GM12878 (cell line): Measurements from ENCODE around the gene CCL22. TPM values are rescaled to one million over a fixed set of nuclear protein-coding genes. Genes with fewer than 3 reads are reported as not detected.
A peak's percentile ranks its signal among the peaks of the same experiment; 100 is the strongest.

Experiments
- BHLHE40 ChIP-seq, 2 experiments: fragments of 450-650 bp in 1 of 2; IDR thresholded peaks; 2 replicates each; pipeline ENCODE4 v1.6.1; 2011 to 2017; ENCODE audit warnings: low read depth in 2 of 2, borderline replicate concordance in 1 of 2, improper control_type of control experiment in 1 of 2, low read length in 1 of 2, mild to moderate bottlenecking in 1 of 2
- E2F4 ChIP-seq: IDR thresholded peaks from 2 replicates; pipeline ENCODE4 v1.6.1; 2012; ENCODE audit warnings: low read depth, low read length, improper control_type of control experiment
- EED ChIP-seq: sonication (generic); IDR thresholded peaks from 2 replicates; pipeline ENCODE4 v1.6.1; 2016; ENCODE audit warnings: antibody characterized with exemption, low read depth
- ESRRA ChIP-seq: IDR thresholded peaks from 2 replicates; pipeline ENCODE4 v1.6.1; 2012; ENCODE audit warnings: mild to moderate bottlenecking, low read length, improper control_type of control experiment
- HCFC1 ChIP-seq: fragments of 150-350 bp; IDR thresholded peaks from 2 replicates; pipeline ENCODE4 v1.6.1; 2014; ENCODE audit warnings: low read length
- NKRF ChIP-seq: fragments of 450-650 bp; conservative IDR thresholded peaks from 2 replicates; pipeline ENCODE4 v1.6.1; 2017; ENCODE audit warnings: mild to moderate bottlenecking, moderate library complexity
- NR2C1 ChIP-seq: fragments of 450-650 bp; IDR thresholded peaks from 2 replicates; pipeline ENCODE4 v1.6.1; 2017; ENCODE audit warnings: antibody characterized with exemption, mild to moderate bottlenecking, moderate library complexity
- PAX8 ChIP-seq: fragments of 450-650 bp; IDR thresholded peaks from 2 replicates; pipeline ENCODE4 v1.6.1; 2017; ENCODE audit warnings: mild to moderate bottlenecking, moderate library complexity
- PBX3 ChIP-seq: IDR thresholded peaks from 2 replicates; pipeline ENCODE4 v1.6.1; 2011; ENCODE audit warnings: mild to moderate bottlenecking, low read depth, low read length, moderate library complexity; ENCODE audit not compliant: insufficient replicate concordance
- POLR2AphosphoS2 ChIP-seq: IDR thresholded peaks from 2 replicates; pipeline ENCODE4 v1.6.1; 2011; ENCODE audit warnings: low read depth, mild to moderate bottlenecking, low read length, improper control_type of control experiment, moderate library complexity
- SKIL ChIP-seq: fragments of 450-650 bp; IDR thresholded peaks from 2 replicates; pipeline ENCODE4 v1.6.1; 2017; ENCODE audit warnings: mild to moderate bottlenecking, low read depth, inconsistent platforms; ENCODE audit not compliant: poor library complexity, severe bottlenecking
- SMC3 ChIP-seq: IDR thresholded peaks from 2 replicates; pipeline ENCODE4 v1.6.1; 2011; ENCODE audit warnings: low read length, improper control_type of control experiment, borderline replicate concordance
- SPI1 ChIP-seq: IDR thresholded peaks from 2 replicates; pipeline ENCODE4 v1.6.1; 2011; ENCODE audit warnings: low read depth, mild to moderate bottlenecking, low read length, moderate library complexity, borderline replicate concordance; ENCODE audit not compliant: insufficient read depth
- SUPT20H ChIP-seq: IDR thresholded peaks from 2 replicates; pipeline ENCODE4 v1.6.1; 2011; ENCODE audit warnings: low read depth, mild to moderate bottlenecking, low read length, moderate library complexity, borderline replicate concordance; ENCODE audit not compliant: control insufficient read depth
- USF1 ChIP-seq: IDR thresholded peaks from 2 replicates; pipeline ENCODE4 v1.6.1; 2011; ENCODE audit warnings: borderline replicate concordance, low read depth, mild to moderate bottlenecking, moderate library complexity, mixed read lengths, low read length; ENCODE audit not compliant: insufficient read depth; ENCODE audit errors: extremely low read length
- ZBTB40 ChIP-seq: fragments of 450-650 bp; IDR thresholded peaks from 2 replicates; pipeline ENCODE4 v1.6.1; 2016; ENCODE audit warnings: mild to moderate bottlenecking, moderate library complexity, borderline replicate concordance
- ZNF384 ChIP-seq: IDR thresholded peaks from 2 replicates; pipeline ENCODE4 v1.6.1; 2012; ENCODE audit warnings: low read depth, mild to moderate bottlenecking, low read length, improper control_type of control experiment, borderline replicate concordance
- polyA plus RNA-seq, 11 experiments: library from polyadenylated mRNA; depleted of rRNA in 4 of 11; unstranded in 6 of 11; stranded (reverse) in 5 of 11; fragments of >200 nt; fragmentation: Nextera tagmentation in 4 of 11; fragmentation: Illumina TruSeq in 1 of 11; extraction: Ambion mirVana in 4 of 11; extraction: Trizol in 1 of 11; gene quantifications; 1 replicate in 1 of 11; 2 replicates in 10 of 11; pipeline versions ENCODE4 v1.2.1 to v1.2.3, GENCODE V29; 2011 to 2016; ENCODE audit warnings: inconsistent platforms in 2 of 11, missing spikeins in 2 of 11, low read depth in 1 of 11
- total RNA-seq, 4 experiments: library from RNA; depleted of rRNA in 3 of 4; stranded (reverse); fragments of >200 nt in 3 of 4; fragmentation: Illumina TruSeq in 1 of 4; extraction: Trizol in 1 of 4; gene quantifications; 2 replicates each; pipeline versions ENCODE4 v1.2.1 to v1.2.3, GENCODE V29; 2013 to 2021

The CCL22 gene
- total and polyA plus RNA-seq, 10 of the 15 experiments (the other 5 are each of a cell fraction or from before 2014, with no cell fraction given), result 38.0 to 704 (median 349) TPM

- TF ChIP-seq ZBTB40 (no peak), PAX8 (no peak), HCFC1 (no peak), SPI1 (peak; percentile 86), SUPT20H (no peak), PBX3 (no peak), NKRF (0 out of 2 replicates have a peak, but pooled peaks have one; percentile 44), USF1 (no peak), E2F4 (no peak), BHLHE40 (IDR thresholded peaks at IDR 0.05; ENCODE audit: borderline replicate concordance in 1 of 2, low read depth in 2 of 2, low read length in 1 of 2) (peak; percentile 19 to 65; a peak in 2 of 4 replicates), ESRRA (no peak), SKIL (no peak), ZNF384 (no peak), EED (peak; percentile 69), NR2C1 (no peak), POLR2AphosphoS2 (no peak), SMC3 (no peak)
These were observed at the start of gene CCL22 (continued) for GRCh38 chr16:57358527-57359095.
